Tibial artery (tissue), 4 donors: Measurements from ENCODE around the gene CASP12.

Experiments used
- DNase-seq, 2 donors: peaks; one replicate each; pipeline ENCODE4 v3.0.0-alpha.2; 2019
- H3K27ac ChIP-seq, 2 donors: fragments of 200-600 bp; sonication (generic) in 1 of 2; 1 replicate in 1 of 2; 2 replicates in 1 of 2; pipeline ENCODE4 v1.5.1; 2018 to 2019; ENCODE audit warnings: mild to moderate bottlenecking in 1 of 2
- H3K27me3 ChIP-seq, 2 donors: fragments of 200-600 bp; sonication (generic) in 1 of 2; one replicate each; pipeline versions ENCODE4 v1.5.1 to v1.6.0; 2016 to 2019
- H3K36me3 ChIP-seq, 3 donors: fragments of 200-600 bp; sonication (generic) in 2 of 3; one replicate each; pipeline ENCODE4 v1.5.1; 2016 to 2019; ENCODE audit warnings: mild to moderate bottlenecking in 2 of 3
- H3K4me1 ChIP-seq, 4 donors: fragments of 200-600 bp; sonication (generic) in 2 of 4; 1 replicate in 3 of 4; 2 replicates in 1 of 4; pipeline ENCODE4 v1.5.1; 2016 to 2019
- H3K4me3 ChIP-seq, 2 donors: fragments of 200-600 bp; sonication (generic) in 1 of 2; 1 replicate in 1 of 2; 2 replicates in 1 of 2; pipeline ENCODE4 v1.5.1; 2018 to 2019; ENCODE audit warnings: mild to moderate bottlenecking in 2 of 2
- H3K9me3 ChIP-seq, 3 donors: fragments of 200-600 bp; sonication (generic) in 1 of 3; one replicate each; pipeline ENCODE4 v1.5.1; 2016 to 2019
- intact Hi-C: fragments of 100-400 bp; cut with DNase I; formaldehyde crosslinking; loops from one replicate; pipeline ENCODE4 v1.15.0; 2023; ENCODE audit warnings: low total_unique reads
- TF ChIP-seq, protein P1 (sequence below), 2 experiments: fragments of 200-600 bp in 1 of 2; fragments of 450-650 bp in 1 of 2; IDR thresholded peaks; one replicate each; pipeline ENCODE4 v1.5.1; 2017 to 2019; ENCODE audit warnings: antibody characterized with exemption in 2 of 2, mild to moderate bottlenecking in 1 of 2, moderate library complexity in 1 of 2

Gene CASP12

DNA sequence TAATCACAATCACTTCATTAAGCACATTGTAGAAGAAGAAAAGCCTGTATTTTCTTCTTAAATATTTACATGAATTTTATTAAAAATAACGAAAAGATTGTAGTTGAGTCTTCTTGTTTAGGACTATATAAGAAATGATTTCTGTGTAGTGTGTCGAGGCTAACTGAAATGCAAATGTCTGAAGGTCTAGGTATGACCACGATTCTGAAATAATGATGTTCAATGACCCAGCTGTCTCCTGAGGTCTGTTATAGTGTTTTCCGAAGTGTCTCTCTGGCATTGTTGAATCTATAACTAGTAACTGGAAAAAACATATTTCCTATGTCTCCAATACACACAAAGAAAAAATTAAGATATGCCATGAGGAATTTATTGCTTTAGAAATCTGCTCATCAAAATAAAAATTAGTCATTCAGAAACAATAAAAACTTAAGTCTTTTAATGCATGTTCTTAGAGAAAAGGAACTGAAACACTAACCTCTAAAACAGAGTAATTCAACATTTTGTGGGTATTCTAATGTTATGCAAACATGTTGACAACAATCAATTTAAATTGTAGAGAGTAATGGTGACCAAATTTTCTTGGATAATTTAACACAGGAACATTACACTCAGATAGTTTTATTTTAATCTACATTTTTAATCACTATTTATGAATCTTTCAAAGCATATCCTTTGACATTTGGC is 55.0 kb downstream of the CASP12 start:
- intact Hi-C loops: no loop called here
- Histone ChIP-seq H3K4me3 (no peak overlapping the region), H3K27me3 (no peaks in the 10 kb centered on the region), H3K36me3 (no peaks in the 10 kb centered on the region), H3K9me3 (peaks cover 0 to 9% (median 6%) of the 10 kb centered on the region in 3 donors), H3K27ac (no peak overlapping the region), H3K4me1 (no peaks in the 10 kb centered on the region)
- DNase-seq: no peak
- TF ChIP-seq, protein P1, sequence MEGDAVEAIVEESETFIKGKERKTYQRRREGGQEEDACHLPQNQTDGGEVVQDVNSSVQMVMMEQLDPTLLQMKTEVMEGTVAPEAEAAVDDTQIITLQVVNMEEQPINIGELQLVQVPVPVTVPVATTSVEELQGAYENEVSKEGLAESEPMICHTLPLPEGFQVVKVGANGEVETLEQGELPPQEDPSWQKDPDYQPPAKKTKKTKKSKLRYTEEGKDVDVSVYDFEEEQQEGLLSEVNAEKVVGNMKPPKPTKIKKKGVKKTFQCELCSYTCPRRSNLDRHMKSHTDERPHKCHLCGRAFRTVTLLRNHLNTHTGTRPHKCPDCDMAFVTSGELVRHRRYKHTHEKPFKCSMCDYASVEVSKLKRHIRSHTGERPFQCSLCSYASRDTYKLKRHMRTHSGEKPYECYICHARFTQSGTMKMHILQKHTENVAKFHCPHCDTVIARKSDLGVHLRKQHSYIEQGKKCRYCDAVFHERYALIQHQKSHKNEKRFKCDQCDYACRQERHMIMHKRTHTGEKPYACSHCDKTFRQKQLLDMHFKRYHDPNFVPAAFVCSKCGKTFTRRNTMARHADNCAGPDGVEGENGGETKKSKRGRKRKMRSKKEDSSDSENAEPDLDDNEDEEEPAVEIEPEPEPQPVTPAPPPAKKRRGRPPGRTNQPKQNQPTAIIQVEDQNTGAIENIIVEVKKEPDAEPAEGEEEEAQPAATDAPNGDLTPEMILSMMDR (IDR thresholded peaks at IDR 0.05): no peak

DNA sequence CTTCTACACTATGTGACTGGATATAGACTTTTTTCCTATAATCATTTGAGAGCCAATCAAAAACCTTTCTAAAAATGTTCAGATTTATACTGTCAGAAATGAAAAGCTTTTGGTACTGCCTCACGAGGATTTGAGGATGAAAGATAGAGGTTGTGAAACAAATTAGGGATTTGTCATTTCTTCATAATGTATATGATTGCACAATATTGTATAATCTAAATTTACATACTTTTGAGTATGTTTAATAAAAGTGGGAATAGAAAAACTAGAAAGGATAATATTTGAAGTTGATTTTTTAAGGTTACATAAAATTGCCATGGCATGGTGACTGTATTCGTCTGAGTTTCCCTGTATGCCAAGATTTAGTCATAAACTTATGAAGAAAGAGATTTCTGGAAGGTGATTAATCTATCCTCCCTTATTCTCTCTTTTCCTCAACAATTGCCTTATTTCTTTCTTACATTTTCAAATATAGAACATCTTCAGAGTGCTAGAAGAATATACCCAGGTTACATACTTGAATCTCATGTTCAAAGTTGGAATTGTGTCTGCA is 56.2 kb downstream of the CASP12 start:
- intact Hi-C loops: no loop called here
- no peak overlapping the region for H3K27ac ChIP-seq
- DNase-seq: no peak

DNA sequence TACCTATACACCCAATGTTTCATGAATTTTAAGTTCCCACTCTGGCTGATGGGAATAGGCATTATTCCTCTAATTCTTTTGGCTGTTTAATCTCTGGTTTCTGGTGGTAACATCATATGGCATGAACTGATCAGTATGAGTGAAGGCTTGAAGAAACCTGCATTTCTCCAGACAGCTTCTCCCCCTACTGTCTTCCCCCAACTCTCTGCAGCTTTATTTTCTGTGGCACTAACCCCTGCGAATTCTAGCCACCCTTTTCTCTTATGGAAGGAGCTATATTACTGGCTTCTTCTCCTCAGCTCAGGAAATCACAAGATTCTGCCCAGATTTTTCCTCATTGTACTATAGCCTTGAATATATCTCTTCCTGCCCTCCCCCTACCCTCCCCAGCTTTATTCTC is 57.1 kb downstream of the CASP12 start:
- H3K36me3 ChIP-seq: no peaks in the 10 kb centered on the region
- TF ChIP-seq, protein P1 (IDR thresholded peaks at IDR 0.05): no peak
- intact Hi-C loops: no loop called here
- H3K27me3 ChIP-seq: no peaks in the 10 kb centered on the region
- H3K27ac ChIP-seq: no peak overlapping the region
- H3K4me3 ChIP-seq: no peak overlapping the region
- peaks cover 0 to 9% (median 6%) of the 10 kb centered on the region in 3 donors for H3K9me3 ChIP-seq
- H3K4me1 ChIP-seq: no peaks in the 10 kb centered on the region
- no peak for DNase-seq

More for the DNA sequence above, 56.2 kb downstream of the CASP12 start:
- TF ChIP-seq, protein P1 (IDR thresholded peaks at IDR 0.05): no peak
- Histone ChIP-seq H3K4me1 (no peaks in the 10 kb centered on the region), H3K36me3 (no peaks in the 10 kb centered on the region), H3K27me3 (no peaks in the 10 kb centered on the region), H3K4me3 (no peak overlapping the region), H3K9me3 (peaks cover 0 to 9% (median 6%) of the 10 kb centered on the region in 3 donors)

DNA sequence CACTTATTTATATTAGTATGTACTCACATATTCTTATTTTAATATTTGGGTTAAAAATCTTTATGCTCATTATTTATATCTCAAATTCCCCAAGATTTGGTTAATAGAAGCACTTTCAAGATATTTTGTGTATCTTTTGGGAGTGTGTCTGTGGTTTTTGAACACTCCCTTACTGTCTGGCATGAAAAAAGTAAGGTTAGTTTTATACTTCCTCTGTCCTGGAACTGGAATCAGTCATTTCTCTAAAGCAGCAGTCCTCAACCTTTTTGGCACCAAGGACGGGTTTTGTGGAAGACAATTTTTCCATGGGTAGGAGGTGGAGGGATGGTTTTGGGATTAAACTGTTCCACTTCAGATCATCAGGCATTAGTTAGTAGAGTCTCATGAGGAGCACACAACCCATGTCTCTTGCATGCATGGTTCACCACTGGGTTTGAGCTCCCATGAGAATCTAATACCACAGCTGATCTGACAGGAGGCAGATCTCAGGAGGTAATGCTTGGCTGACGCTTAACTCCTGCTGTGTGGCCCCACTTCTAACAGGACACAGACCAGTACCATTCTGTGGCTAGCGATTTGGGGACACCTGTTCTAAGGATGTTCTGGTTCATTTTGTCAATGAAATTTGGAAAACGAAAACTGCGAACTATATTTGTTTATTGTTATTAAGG is 60.2 kb downstream of the CASP12 start:
- no peak for DNase-seq
- intact Hi-C loops: no loop called here
- TF ChIP-seq, protein P1 (IDR thresholded peaks at IDR 0.05): no peak
- Histone ChIP-seq H3K4me1 (no peaks in the 10 kb centered on the region), H3K27me3 (no peaks in the 10 kb centered on the region), H3K9me3 (peaks cover 0 to 9% (median 6%) of the 10 kb centered on the region in 3 donors), H3K27ac (no peak overlapping the region), H3K36me3 (no peaks in the 10 kb centered on the region), H3K4me3 (no peak overlapping the region)

DNA sequence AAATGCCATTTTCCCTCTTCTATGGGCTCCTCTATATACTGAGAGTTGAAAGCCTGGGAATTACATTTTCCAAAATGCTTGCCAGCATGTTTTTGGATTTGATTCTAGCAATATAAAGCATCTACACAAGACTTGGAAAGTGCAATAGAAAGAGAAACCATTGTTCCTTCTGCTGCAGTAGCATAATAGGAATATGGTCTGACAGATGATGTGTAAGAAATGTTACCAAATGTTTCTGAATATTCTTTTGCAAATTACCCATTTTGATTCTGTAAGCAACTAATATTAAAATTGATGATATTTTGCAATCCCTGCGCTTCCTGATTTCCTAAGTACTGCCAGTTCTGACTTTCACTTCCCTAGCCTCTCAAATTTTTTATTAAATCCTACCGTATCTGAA is 61.6 kb downstream of the CASP12 start:
- Histone ChIP-seq H3K9me3 (peaks cover 0 to 9% (median 6%) of the 10 kb centered on the region in 3 donors), H3K36me3 (no peaks in the 10 kb centered on the region), H3K4me1 (no peaks in the 10 kb centered on the region), H3K27ac (no peak overlapping the region), H3K27me3 (no peaks in the 10 kb centered on the region), H3K4me3 (no peak overlapping the region)
- TF ChIP-seq, protein P1 (IDR thresholded peaks at IDR 0.05): no peak
- DNase-seq: no peak
- intact Hi-C loops: no loop called here
